GM12875 (cell line): ENCODE measurements around the gene AKAP17A.
A peak's percentile ranks its signal among the peaks of the same experiment; 100 is the strongest.

ENCODE experiments used
- H3K4me3 ChIP-seq: one replicate; pipeline ENCODE4 v1.5.1; 2011; ENCODE audit warnings: low read depth, low read length, control low read depth
- TF ChIP-seq, protein P1 (sequence below): IDR thresholded peaks from 2 replicates; pipeline ENCODE4 v1.5.1; 2011; ENCODE audit warnings: low read depth, mild to moderate bottlenecking, control low read depth, inconsistent platforms, low read length, moderate library complexity, borderline replicate concordance; ENCODE audit not compliant: insufficient read depth

The AKAP17A gene

DNA sequence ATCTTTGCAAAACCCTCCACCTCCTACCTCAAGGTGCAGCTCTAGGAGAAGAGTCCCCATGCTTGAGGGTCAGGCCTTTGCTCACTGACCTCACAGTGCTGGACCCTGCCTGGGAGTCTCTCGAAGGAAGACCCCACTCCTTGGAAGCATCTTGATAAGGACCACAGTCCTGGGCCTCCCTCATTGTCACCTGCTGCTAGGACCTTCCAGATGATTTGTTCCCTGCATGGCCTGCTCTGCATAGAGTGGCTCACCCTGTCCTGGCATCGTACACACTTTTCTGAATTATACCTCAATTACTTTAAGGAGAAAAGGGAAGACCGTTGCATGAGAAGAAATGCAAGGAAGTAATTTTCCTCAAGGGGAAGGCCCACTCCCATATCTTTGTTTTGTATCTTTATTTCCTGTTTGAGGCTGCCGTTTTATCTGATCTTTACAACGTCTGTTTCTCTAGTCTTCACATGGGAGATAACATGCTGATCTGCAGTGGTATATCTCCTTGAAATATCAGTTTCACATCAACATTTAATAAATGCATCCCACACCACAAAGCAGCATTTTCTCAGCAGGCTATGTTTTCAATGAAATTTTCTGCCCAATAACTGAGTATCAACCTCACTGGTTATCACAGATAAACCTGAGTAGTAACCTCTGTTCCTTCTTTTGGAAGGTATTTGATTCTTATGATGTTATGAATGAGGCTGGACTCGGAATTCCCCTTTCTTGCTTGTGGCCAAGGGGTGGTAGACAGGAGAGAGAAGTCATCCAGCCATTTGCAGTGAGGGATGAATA is 15.0 kb upstream of the AKAP17A start:
- TF ChIP-seq, protein P1, sequence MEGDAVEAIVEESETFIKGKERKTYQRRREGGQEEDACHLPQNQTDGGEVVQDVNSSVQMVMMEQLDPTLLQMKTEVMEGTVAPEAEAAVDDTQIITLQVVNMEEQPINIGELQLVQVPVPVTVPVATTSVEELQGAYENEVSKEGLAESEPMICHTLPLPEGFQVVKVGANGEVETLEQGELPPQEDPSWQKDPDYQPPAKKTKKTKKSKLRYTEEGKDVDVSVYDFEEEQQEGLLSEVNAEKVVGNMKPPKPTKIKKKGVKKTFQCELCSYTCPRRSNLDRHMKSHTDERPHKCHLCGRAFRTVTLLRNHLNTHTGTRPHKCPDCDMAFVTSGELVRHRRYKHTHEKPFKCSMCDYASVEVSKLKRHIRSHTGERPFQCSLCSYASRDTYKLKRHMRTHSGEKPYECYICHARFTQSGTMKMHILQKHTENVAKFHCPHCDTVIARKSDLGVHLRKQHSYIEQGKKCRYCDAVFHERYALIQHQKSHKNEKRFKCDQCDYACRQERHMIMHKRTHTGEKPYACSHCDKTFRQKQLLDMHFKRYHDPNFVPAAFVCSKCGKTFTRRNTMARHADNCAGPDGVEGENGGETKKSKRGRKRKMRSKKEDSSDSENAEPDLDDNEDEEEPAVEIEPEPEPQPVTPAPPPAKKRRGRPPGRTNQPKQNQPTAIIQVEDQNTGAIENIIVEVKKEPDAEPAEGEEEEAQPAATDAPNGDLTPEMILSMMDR, result no peak
- no peak overlapping the region for H3K4me3 ChIP-seq

DNA sequence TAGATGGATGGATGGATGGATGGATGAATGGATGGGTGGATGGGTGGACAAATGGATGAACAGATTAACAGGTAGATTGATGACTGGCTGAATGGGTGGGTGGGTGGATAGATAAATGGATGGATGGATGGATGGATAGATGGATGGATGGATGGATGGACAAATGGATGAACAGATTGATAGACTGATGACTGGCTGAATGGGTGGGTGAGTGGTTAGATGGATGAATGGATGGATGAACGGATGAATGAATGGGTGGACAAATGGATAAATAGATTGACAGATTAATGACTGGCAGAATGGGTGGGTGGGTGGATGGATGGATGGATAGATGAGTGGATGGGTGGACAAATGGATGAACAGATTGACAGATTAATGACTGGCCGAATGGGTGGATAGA is 13.6 kb upstream of the AKAP17A start:
- no peak overlapping the region for H3K4me3 ChIP-seq
- TF ChIP-seq, protein P1, result no peak

DNA sequence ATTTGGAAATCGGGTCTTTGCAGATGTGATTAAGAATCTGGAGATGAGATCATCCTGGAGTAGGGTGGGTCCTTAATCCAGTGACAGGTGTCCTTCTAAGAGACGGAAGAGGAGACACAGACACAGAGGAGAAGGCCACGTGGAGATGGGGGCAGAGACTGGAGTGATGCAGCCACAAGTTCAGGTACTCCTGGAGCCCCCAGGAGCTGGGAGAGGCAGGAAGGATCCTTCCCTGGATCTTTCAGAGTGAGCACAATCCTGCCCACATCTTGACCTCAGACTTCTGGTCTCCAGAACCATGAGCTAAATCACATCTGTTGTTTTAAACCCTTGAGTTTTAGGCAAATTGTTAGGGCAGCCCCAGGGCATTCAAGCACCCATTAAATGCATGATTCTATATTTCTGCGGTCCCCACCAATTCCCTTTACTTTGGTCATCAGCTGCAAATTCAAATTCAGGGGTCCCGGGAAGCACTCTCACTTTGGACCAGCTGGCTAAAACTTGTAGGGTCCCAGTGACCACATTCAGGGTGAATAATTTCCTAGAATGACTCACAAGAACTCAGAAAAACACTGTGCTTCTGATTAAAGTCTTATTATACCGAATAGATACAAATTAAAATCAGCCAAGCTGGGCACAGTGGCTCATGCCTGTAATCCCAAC is 12.8 kb upstream of the AKAP17A start:
- TF ChIP-seq, protein P1, result no peak
- H3K4me3 ChIP-seq, result no peak overlapping the region

DNA sequence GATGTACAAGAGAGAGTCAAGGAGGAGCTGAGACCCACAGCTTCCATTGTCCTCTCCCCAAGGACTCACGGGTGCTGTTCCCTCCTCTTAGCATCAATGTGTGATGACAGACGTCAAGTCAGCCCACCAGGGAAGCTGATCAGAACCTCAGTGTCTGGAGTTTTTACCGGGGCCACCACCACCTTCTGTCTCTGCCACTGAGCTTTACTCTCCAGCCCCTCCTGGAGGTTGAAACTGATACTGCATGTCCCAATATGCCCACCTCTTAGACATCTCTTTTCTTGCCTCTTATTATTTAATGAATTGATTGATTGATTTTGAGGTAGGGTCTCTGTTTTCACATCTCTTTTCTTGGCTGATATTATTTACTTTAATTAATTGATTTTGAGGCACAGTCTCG is 10.3 kb upstream of the AKAP17A start:
- no peak overlapping the region for H3K4me3 ChIP-seq
- TF ChIP-seq, protein P1, result peak; percentile 81

DNA sequence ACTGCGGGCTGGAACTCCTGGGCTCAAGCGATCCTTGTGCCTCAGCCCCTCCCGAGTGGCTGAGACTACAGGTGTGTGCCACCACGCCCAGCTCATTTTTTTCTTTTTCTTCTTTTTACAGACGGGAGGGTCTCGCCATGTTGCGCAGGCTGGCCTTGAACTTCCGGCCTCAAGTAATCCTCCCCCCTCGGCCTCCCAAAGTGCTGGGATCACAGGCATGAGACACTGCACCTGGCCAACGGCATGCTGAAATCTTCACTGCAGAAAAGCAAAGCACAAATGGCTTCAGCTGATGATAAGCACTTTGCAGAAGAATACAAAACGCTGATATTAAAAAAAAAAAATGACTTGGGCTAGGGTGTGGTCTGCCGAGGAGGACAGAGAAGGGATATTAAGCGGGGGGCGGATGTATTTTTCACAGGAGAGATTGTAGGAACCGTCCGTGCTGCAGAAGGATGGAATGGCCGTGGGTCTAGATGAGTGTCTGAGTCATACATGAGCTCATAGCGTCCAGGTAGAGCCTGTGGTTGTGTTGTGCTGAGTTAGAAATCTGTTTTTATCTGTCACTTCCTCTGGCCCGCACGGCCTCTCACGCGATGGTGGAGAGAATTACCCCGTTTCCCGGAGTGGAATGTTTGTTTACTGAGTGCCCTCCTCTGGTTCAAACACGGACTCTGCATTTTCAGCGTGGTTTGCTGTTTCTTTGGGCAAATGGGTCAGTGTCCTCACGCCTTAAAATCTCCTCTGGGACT is 8.5 kb upstream of the AKAP17A start:
- H3K4me3 ChIP-seq, result no peak overlapping the region
- TF ChIP-seq, protein P1, result no peak

DNA sequence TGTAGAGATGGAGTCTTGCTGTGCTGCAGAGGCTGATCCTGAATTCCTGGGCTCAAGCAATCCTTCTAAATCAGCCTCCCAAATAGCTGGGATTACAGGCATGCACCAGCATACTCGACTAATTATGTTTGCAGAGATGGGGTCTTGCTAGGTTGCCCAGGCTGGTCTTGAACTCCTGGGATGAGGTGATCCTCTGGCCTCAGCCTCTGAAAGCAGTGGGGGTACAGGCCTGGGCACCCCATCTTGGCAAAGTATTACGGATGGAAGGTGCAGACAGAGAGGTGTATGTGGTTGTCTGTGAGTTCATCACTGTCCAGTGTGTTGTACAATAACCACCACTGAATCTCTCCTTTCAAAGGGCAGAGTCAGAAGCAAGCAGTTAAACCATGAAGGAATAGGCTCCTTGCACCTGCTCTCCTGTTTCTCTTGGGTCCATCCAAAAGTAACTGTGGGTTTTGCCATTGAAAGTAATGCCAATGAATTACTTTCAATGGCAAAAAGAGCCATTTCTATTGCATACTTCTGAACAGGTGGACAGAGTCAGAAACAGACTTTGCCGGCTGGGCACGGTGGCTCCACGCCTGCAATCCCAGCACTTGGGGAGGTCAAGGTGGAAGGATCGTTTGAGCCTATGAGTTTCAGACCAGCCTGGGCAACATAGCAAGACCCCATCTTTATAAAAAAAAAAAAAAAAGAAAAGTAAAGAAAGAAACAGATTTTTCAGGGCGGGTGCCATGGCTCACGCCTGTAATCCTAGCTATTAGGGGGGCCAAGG is 7.0 kb upstream of the AKAP17A start:
- TF ChIP-seq, protein P1, result no peak

More for the DNA sequence above, 7.0 kb upstream of the AKAP17A start:
- no peak overlapping the region for H3K4me3 ChIP-seq
